Esophagus muscularis mucosa (tissue), 3 donors: Measurements from ENCODE around the gene ZNF154.

Experiments
- CTCF ChIP-seq, 3 experiments: fragments of 200-600 bp in 2 of 3; fragments of 450-650 bp in 1 of 3; sonication (generic) in 2 of 3; IDR thresholded peaks; one replicate each; pipeline ENCODE4 v1.5.1; 2017 to 2019; ENCODE audit warnings: antibody characterized with exemption in 3 of 3, mild to moderate bottlenecking in 2 of 3, moderate library complexity in 1 of 3
- POLR2AphosphoS5 ChIP-seq, 2 donors: sonication (generic); formaldehyde crosslinking; IDR thresholded peaks; one replicate each; pipeline ENCODE4 v1.6.1; 2017; ENCODE audit warnings: antibody characterized with exemption in 2 of 2

GRCh38 chr19:57651654-57651996 is 57.4 kb downstream of the ZNF154 start:
- TF ChIP-seq CTCF (IDR thresholded peaks at IDR 0.05) = no peak
- TF ChIP-seq POLR2AphosphoS5 (IDR thresholded peaks at IDR 0.05) = no peak
